Prostate gland (tissue), 2 donors: ENCODE results near the gene RBM22.

Experiments
- POLR2A ChIP-seq: fragments of 450-650 bp; IDR thresholded peaks from one replicate; pipeline ENCODE4 v1.6.1; 2016; ENCODE audit warnings: antibody characterized with exemption, mild to moderate bottlenecking
- TF ChIP-seq, protein P1 (sequence below), 4 experiments: fragments of 200-600 bp in 2 of 4; fragments of 450-650 bp in 2 of 4; sonication (generic) in 2 of 4; IDR thresholded peaks; 1 replicate in 3 of 4; 2 replicates in 1 of 4; pipeline ENCODE4 v1.5.1; 2016 to 2019; ENCODE audit warnings: antibody characterized with exemption in 4 of 4, mild to moderate bottlenecking in 2 of 4, moderate library complexity in 2 of 4

DNA sequence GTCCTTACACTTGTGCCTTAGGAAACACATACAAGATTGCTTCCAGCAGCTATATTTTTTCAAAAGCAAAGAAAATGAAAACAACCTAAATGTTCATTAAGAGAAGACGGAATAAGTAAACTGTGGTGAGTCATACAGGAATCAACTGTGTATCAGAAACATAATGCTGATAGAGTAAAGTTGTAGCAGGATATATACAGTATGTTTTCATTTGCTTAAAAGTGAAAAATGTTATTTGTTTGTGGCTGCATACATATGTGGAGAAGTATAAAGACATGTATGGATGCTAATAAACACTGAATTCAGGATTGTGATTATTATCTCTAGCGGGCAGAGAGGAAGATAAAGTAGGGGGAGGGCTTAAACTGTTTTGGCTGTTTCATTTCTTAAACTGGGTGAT, 49.6 kb upstream of the RBM22 start:
- TF ChIP-seq, protein P1, sequence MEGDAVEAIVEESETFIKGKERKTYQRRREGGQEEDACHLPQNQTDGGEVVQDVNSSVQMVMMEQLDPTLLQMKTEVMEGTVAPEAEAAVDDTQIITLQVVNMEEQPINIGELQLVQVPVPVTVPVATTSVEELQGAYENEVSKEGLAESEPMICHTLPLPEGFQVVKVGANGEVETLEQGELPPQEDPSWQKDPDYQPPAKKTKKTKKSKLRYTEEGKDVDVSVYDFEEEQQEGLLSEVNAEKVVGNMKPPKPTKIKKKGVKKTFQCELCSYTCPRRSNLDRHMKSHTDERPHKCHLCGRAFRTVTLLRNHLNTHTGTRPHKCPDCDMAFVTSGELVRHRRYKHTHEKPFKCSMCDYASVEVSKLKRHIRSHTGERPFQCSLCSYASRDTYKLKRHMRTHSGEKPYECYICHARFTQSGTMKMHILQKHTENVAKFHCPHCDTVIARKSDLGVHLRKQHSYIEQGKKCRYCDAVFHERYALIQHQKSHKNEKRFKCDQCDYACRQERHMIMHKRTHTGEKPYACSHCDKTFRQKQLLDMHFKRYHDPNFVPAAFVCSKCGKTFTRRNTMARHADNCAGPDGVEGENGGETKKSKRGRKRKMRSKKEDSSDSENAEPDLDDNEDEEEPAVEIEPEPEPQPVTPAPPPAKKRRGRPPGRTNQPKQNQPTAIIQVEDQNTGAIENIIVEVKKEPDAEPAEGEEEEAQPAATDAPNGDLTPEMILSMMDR (IDR thresholded peaks at IDR 0.05) = no peak
- no peak for TF ChIP-seq POLR2A
